Stimulated activated naive CD8-positive, alpha-beta T cell treated with anti-CD3 and anti-CD28 coated beads, Interleukin-15, Interleukin-2, amounts not matched to agents 100 U/mL and 50 U/mL, for 24 hours (primary cell): Measurements from ENCODE around the gene INSYN2A.

ENCODE experiments used
- ATAC-seq: fragments of 150-1000 bp; cut with Tn5 transposase; one replicate; pipeline ENCODE4 v1.10.0; 2021
- DNase-seq: peaks from one replicate; pipeline ENCODE4 v3.0.0; 2021

The INSYN2A gene, protein sequence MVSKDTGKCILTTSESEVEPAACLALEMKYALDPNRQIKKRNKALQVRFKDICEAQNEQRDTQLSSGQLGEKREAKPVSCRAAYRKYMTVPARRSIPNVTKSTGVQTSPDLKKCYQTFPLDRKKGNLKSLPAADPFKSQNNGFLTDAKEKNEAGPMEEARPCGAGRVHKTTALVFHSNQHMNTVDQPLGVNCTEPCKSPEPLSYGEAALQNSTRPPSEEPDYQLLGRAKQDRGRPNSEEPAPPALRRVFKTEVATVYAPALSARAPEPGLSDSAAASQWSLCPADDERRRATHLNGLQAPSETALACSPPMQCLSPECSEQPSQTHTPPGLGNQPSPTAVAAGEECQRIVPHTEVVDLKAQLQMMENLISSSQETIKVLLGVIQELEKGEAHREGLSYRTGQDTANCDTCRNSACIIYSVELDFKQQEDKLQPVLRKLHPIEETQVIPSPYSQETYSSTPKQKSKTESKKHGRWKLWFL

DNA sequence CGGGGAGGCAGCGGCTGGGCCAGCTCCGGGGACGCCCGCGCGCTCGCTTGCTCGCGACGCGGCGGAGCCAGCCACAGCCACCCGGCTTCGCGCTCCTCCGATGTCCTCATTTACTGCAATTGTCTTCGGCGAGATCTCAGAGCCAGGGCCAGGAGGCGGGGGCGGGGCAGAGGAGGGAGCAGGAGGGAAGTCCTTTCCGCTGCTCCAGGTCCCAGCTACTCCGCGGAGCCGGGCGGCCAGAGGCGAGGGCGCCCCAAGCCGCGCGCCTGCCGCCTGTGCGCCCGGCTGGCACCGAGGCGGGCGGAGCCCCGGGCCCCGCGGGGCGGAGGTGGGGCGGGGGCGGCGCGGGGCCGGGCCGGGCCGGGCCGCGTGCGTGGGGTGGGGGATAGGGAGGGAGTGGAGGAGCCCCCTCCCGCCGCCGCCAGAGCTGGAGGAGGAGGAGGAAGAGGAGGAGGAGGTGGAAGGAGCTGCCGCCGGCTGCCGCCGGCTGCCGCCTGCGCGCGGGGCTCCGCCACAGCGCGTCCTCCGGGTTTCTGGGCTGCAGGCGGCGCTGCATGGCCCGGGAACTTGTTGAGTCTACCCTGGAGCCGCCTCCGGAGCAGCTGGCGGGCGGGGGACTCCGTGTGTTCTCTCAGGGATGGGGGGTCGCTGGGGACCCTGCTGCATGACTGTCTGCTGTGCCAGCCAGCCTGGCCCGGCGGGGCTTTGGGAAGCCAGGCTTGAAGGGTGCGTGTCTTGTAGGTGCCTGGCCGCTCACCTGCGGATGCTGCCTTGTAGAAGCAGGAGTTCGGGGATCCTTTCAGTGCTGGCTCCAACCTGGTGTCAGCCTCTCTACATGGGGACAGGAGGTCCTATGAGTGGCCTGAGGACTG lies at the start of gene INSYN2A:
Gene INSYN2A (minus strand): TSS at position 310 of the 872 bp plus-strand sequence. CDS start 20,196 bp downstream, outside the sequence.
- DNase-seq (no peak), ATAC-seq (peak; percentile 30)

DNA sequence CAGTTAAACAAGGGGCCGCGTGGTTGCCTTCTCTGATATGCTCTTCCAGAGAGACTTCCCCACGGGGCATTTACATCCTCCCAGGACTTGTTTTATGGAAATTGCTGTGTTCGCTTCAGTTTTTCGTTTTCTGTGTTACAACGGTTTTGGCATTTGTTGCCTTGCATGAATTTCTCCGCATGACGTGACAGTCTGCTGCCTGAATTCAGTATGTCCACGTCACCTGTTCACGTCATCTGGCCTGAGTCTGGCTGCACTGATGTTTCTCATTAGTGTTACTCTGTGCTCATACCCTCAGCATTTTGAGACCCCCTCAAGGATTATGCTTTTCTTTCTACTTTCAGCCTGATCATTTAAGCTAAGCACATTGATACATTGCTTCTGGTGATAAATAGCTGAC lies 49.1 kb upstream of the INSYN2A start:
- ATAC-seq = no peak
- DNase-seq = no peak

DNA sequence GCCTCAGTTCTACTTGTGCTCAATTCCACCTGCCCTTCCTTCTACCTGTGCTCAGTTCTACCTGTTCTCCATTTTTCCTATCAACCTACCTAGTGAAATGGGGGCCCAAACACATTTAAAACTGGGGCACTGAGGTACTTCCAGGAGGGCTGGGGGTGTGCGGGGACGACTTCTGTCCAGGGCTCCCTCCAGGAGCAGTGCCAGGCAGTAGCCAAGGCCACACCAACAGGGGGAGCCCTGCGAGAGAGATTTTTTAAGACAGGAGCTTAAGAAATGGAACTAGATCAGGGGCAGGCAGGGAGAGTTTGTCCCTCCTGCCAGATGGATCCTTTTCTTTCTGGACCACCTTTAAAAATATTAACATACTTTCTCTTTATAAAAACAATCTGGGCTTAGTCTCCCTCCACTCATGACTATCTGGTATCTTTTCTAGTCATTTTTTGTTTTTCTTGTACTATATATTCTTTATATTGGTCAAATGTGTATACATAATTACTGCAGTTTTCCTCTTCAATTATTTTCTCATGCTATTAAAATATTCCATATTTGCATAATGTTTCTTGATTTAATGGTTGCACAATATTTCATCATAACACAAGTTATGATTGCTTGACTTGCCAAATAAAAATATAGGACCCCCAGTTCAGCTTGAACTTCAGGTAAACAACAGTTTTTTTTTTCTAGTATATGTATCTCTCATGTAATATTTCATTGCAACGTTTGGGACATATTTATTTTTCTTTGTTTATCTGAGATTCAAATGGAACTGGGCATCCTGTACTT lies 47.3 kb upstream of the INSYN2A start:
- DNase-seq (peak; percentile 20), ATAC-seq (no peak)

DNA sequence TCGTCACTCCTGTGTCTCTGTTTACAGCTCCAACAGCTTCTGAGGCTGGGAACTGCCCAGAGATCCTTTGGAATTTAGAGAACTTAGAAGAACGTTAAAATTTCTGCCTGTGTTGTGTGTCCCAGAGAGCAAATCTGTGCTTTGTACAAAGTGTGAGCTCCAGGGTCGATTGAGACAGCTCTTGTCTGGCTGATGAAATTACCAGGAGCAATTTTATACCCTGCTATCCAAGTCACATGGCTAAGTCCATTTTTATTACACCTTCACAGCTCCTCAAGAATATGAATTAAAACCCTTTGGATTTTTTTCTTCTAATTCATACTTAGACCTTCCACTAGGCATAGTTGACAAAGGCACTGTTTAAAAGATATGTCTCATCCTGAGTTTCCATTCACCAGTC lies 46.5 kb upstream of the INSYN2A start:
- DNase-seq = no peak

DNA sequence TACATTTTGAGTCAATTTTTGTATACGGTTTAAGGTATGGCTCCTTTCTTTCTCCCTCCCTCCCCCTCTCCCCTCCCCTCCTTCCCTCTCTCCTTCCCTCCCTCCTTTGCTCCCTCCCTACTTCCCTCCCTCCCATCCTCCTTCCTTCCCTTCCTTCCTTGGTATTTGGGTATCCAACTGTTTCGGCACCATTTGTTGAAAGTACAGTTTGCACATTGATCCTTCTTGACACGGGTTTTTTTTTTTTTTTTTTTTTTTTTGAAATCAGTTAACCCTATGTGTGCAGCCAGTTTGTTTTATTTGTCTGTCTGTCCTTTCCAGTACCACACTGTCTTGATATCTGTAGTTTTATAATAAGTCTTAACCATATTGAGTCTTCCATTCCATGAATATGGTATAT lies 39.9 kb upstream of the INSYN2A start:
- DNase-seq (no peak), ATAC-seq (no peak)

More for the DNA sequence above, 46.5 kb upstream of the INSYN2A start:
- ATAC-seq = no peak

DNA sequence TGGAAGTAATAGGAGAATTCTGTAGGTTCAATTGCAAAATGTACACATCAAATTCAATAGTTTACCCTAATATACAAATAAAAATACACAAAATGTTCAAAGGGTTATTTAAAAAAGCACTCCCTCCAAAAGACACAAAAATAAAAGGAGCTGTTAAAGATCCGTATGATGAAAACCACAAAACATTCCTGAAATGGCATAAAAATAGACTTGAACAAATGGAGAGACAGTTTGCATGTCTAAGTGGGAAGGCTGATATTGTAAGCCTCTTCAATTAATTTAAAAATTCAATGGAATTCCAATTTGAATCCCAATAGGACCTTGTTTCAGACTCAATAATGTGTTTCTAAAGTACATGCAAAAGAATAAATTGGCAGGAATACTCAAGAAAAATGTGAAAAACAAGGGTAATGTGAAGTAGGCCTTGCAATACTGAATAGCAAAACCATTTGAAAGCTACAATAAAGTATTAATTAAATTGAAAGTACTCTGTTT lies 38.0 kb upstream of the INSYN2A start:
- ATAC-seq (no peak), DNase-seq (no peak)

DNA sequence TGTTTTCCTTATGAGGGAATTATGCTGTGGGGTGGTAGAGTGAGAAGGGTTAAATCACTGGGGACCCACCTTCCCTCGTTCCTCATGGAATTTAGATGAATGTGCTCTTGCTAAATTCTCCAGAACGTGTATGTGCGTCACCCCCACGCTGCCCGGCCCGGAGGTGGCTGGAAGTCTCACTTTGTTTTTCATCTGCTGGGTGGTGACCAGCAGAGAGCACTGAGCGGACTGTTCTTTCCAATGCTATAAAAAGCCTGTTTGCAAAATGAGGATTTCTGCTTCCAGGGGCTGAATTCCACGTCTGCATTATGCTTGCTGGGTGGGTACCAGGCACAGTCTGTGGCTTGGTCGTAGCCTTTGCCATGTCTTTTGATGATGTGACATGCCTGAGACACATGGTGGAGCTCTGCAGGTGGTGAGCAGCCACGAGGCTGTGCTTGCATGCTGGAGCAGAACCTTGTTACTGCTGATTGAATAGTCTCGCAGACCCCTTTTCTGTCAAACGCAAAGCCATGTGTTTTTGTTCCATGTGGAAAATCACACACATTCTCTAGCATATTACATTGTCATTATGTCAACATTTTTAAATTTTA lies 31.9 kb upstream of the INSYN2A start:
- DNase-seq = no peak
- ATAC-seq = no peak

DNA sequence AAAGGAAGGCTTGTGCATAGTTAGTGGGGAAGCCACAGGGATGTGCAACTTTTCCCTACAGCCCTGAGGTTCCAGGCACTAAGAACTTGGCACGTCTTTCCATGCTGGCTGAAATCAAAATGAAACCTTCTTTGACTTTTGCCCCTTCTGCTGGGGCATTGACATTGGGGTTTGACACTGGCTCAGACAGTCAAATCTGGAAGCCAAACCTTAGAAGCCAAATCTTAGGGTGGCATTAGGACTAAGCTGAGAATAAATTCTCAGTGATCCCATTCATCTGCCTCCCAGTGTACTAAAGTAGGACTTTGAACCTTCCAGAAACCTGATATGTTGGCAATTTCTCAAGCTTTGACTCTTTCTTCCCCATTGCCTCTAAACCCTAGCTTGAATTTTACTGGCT lies 31.3 kb upstream of the INSYN2A start:
- DNase-seq = no peak
- ATAC-seq = no peak

DNA sequence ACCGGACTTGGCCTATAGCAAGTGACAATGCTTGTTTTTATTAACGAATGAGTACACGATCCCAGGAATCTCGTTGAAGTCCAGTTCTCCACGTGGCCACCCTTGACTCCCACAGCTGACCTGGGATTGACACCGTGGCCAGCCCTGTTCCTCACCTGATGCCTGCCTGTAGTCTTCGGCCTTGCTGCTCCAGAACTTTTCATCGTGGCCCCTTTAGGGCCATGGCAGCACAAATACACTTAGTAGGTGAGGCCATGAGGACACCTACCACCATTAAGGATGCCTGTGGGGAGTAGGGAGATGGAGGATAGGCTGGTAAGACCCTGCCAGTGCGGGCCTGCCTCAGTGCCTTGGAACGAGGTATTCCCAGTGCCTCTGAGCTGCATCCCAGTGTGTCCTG lies 30.6 kb upstream of the INSYN2A start:
- ATAC-seq (no peak), DNase-seq (no peak)

DNA sequence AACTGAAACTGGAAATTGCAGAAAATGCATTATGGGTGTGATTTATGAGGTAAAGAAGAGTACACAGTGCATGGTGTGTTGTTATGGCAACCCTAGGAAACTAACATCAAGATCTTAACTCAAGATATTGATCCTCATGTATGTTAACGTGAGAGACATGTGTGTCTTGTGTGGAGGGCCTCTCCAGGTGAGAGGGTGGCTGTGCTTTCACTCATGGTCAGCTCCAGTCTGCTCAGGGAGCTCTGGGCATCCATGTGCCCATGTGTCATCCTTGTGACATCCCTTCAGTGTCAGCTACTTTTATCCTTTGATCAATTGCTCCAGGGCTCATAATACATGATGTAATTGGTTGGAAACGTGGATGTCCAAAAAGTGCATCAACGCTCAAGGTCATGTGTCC lies 24.9 kb upstream of the INSYN2A start:
- ATAC-seq (no peak), DNase-seq (no peak)

DNA sequence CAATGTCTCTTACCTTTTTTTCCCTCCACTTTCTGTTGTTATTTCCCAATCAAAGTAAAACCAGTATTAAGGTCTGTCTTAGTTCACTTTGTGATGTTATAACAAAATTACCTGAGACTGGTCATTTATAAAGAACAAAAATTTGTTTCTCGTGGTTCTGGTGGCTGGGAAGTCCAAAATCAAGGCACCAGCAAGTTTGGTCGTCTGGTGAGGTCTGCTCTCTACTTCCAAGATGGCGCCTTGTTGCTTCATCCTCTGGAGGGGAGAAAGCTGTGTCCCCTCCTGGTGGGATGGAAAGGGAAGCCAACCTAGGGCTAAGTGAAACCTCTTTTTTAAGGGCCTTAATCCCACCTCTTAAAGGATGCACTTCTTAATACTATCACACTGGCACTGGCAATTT lies 22.3 kb upstream of the INSYN2A start:
- ATAC-seq = no peak
- no peak for DNase-seq

DNA sequence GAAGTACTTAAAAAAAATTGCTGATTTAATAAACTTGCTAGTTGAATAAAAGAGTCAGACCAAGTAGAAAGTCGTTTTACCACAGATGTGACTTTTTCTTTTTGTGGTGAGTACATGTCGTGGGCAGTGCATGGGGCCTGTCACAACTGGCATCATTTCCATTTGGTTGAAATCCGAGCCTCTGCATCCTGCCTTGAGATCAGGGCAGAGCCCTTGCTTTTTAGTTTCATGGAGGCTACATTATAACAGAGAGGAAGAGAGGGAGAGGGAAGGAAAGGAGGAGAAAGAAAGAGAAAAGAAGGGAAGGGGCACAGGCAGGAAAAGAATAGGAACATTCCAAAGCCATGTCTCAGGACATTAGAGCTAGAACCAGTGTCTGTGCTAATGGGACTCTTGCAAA lies 20.4 kb upstream of the INSYN2A start:
- DNase-seq = no peak

DNA sequence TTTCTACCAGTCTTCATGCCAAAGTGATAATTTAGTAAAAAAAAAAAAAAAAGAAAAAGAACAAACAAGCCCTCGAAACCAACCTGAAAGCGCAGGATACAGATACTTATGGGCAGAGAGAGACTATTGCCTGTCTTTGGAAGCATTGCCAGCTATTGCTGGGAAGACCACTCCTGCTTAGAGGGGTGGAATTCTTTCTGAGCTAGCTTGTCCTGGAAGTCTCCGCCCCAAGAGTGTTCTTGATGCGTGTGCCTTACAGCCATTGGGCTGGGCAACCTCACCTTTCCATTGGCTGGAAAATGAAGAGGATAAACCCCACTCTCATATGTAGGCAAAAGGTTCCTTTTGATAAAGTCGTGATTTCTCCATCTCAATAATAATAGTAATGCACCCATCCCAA lies 19.9 kb upstream of the INSYN2A start:
- no peak for ATAC-seq

More for the DNA sequence above, 20.4 kb upstream of the INSYN2A start:
- no peak for ATAC-seq

DNA sequence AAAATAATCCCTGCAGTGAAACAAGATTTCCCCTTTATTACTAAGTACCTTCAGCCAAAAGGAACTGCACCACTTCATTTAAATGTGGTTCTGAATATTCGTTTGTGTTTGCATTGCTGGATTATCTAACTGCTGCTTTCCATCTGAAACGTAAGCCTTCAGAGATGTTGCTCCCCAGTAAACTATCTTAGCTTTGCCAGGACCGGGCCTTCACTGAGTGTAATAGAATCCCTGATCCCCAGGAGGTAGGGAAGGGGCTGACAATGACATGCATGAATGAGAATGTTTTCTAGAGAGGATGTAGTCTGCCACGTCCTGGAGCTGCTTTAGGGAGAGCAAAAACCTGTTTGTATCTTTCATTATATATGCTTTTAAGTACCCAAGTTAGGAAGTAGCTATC lies 19.5 kb upstream of the INSYN2A start:
- no peak for ATAC-seq
- DNase-seq = no peak

More for the DNA sequence above, 19.9 kb upstream of the INSYN2A start:
- DNase-seq = no peak

DNA sequence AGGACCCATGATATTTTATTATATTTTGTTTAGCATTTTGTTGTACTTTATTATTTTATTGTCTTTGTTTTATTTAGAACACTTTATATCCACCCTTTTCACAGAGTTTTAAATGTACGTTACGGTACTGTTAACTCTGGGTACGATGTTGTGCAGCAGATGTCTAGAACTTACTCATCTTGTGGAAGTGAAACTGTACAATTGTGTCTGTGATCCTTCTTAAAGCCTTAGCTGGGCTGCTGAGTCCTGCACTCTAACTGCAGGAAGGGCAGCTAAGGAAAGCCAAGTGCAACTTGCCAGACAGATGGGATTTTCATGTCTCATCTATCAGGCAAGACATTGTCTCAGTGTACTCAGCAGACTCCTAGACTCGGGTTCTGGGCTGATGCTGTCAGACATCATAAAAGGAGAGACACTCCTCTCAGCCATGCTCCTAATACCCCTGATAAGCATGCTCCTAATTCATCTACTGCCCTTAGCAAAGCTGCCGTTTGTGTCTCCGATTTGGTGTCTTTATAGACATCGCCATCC lies 14.6 kb upstream of the INSYN2A start:
- no peak for DNase-seq
- no peak for ATAC-seq

DNA sequence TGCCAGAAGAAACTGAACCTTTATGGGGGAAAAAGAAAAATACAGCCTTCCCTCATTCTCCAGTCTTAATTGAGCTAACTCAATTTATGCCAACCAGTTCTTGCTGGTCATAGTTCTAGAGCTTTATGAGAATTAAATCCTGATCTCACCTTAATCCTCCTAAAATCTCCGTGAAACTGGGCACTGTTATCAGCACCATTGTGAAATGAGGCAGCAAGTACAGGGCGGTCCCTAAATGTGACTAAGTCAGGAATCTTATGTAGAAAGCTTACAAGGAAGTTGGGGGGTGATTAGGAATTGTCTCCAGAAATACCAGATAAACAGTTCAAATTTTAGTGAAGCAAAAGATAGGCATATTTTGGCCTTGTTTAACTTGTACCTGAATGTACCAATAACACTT lies 10.7 kb upstream of the INSYN2A start:
- no peak for ATAC-seq
- no peak for DNase-seq

DNA sequence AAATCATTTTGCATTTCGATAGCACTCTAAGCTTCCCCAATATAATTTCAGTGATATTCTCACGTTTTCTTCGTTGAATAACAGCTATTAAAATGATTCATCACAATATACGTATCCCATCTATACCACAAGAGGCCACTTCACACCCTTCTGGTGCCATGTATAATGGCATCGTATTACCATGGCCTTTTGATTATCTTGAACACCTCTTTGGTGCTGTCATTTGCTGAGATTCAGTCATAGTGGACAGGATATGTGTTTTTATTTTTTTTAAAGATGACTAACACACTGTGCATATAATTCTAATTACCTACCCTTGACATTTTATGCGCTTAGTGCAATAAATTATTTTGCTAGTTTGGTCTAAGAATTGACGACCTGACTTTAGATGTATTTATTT lies 6.7 kb upstream of the INSYN2A start:
- ATAC-seq (no peak), DNase-seq (no peak)

DNA sequence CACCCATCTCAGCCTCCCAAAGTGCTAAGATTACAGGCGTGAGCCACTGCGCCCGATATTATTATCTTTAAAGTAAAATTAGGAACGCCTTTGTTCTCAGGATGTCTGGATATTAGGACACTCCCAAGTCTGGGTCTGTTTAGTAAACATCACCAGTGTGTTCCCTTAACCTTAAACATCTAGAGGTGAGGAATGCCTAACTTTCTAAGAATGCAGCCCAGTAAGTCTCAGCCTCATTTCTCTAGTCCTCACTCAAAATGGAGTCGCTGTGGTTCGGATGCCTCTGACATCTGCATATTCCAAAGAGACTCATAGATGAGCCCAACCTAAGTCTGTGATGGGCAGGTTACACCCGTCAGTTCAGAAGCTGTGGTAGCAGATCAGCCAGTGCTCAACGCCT lies 4.3 kb upstream of the INSYN2A start:
- DNase-seq (no peak), ATAC-seq (no peak)

DNA sequence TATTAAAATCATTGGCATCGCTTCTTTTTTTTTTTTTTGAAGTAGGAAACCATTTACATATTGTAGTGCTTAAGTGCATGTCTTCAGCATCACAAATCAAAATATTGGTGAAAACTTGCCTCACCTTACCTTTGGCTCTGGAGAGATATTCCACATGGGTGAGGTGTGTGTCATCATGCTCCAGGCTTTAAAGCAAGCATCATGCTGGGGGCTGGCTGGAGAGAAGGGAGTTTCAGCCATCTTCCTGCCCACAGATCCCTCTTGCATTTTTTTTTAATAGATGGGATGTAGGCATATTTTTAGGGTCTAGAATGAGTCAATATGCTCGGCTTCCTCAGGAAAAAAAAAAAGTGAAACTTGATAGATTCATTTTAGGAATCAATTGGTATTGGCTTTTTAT lies 2.3 kb upstream of the INSYN2A start:
- no peak for DNase-seq
- no peak for ATAC-seq

DNA sequence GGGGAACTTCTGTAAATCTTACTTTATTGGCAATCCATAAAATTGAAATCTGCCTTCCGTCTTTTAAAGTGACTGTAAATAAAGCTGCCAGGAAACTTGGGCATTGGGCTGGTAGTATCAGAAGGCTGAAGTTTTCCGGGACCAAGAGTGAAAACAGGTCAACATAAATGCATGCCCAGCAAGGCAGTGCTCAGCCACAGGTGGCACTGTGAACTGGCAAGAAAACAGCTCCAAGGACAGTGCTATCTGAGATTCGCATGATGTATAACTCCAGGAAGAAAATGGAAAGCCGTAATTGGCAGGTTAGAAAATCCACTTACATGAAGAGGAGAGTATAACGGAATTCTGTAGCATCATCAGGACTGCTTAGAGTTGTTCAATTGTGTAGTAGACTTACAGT lies 1.9 kb upstream of the INSYN2A start:
- ATAC-seq (no peak), DNase-seq (no peak)

DNA sequence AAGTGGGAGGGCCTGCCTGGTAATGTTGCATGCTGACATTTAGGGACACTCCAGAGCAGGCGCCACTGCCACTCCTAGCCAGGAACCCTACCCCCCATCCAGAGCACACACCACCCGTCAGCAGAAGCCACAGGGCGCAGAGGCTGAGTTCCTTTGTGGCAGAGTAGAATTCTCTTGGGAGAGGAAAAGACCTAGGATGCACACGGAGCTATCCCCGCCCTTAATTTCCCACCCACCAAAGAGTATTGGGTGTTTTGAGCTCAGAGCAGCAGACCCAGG lies 702 bp upstream of the INSYN2A start:
- DNase-seq = no peak
- ATAC-seq = no peak
